Choroid plexus epithelial cell (primary cell): Measurements from ENCODE around the gene C2orf49.

Experiments used
- DNase-seq: peaks from one replicate; pipeline ENCODE4 v3.0.0-alpha.2; 2010; ENCODE audit warnings: low read depth
- H3K4me3 ChIP-seq: 2 replicates; pipeline ENCODE4 v1.5.1; 2011; ENCODE audit warnings: low read depth, mild to moderate bottlenecking, control low read depth, low read length, moderate library complexity
- CTCF ChIP-seq: conservative IDR thresholded peaks from 2 replicates; pipeline ENCODE4 v1.5.1; 2011; ENCODE audit warnings: low read depth, mild to moderate bottlenecking, control low read depth, inconsistent platforms, low read length, moderate library complexity

C2orf49 gene

GRCh38 chr2:105361102-105361889 is 24.0 kb downstream of the C2orf49 start:
- TF ChIP-seq CTCF: no peak
- no peak for DNase-seq
- no peak overlapping the region for H3K4me3 ChIP-seq

GRCh38 chr2:105362862-105363591 is 25.7 kb downstream of the C2orf49 start:
- no peak for DNase-seq
- no peak overlapping the region for H3K4me3 ChIP-seq
- TF ChIP-seq CTCF: no peak

GRCh38 chr2:105364436-105365139 is 27.2 kb downstream of the C2orf49 start:
- TF ChIP-seq CTCF: no peak
- H3K4me3 ChIP-seq: no peak overlapping the region
- DNase-seq: no peak

GRCh38 chr2:105365206-105365605 is 27.9 kb downstream of the C2orf49 start:
- no peak for DNase-seq
- TF ChIP-seq CTCF: no peak
- no peak overlapping the region for H3K4me3 ChIP-seq

GRCh38 chr2:105368759-105369408 is 31.5 kb downstream of the C2orf49 start:
- DNase-seq: no peak
- TF ChIP-seq CTCF: no peak

GRCh38 chr2:105369777-105370690 is 32.7 kb downstream of the C2orf49 start:
- no peak overlapping the region for H3K4me3 ChIP-seq
- DNase-seq: peak; percentile 93
- TF ChIP-seq CTCF: peak; percentile 92

More at GRCh38 chr2:105368759-105369408, 31.5 kb downstream of the C2orf49 start:
- no peak overlapping the region for H3K4me3 ChIP-seq
